IMR-90 (cell line): ENCODE measurements around the gene CCND1. TPM values are rescaled to one million over a fixed set of nuclear protein-coding genes. Genes with fewer than 3 reads are reported as not detected.

Experiments used
- ATAC-seq: fragments of 200-7000 bp; cut with Tn5 transposase; 2 replicates; pipeline ENCODE4 v1.9.1; 2020; ENCODE audit warnings: low read depth, mild to moderate bottlenecking, moderate library complexity
- BruUV-seq: library from RNA; stranded (reverse); fragments of 400-500 nt; replicated peaks from 2 replicates; lab custom pipeline; 2021; lab: Mats Ljungman, UMichigan
- CTCF ChIA-PET: fragments of 300-600 bp; formaldehyde crosslinking; extraction: SDS; loops from one replicate; lab custom pipeline; 2021; ENCODE audit warnings: antibody characterized with exemption; lab: Yijun Ruan, JAX
- POLR2A ChIA-PET: fragments of 300-600 bp; sonication (Branson Sonifier 250); formaldehyde crosslinking; loops from one replicate; lab custom pipeline; 2022; ENCODE audit warnings: antibody characterized with exemption; ENCODE audit not compliant: unreplicated experiment; lab: Charles Lee
- DNase-seq: peaks from one replicate; pipeline ENCODE4 v3.0.0; 2013
- H2AFZ ChIP-seq: replicated peaks from 2 replicates; pipeline ENCODE3; 2013; ENCODE audit warnings: low read length, mild to moderate bottlenecking; ENCODE audit not compliant: poor library complexity
- H2AK5ac ChIP-seq: 2 replicates; pipeline ENCODE4 v1.6.1; 2013; ENCODE audit warnings: low read depth, low read length, inconsistent platforms
- H2AK9ac ChIP-seq: replicated peaks from 2 replicates; pipeline ENCODE3; 2013; ENCODE audit warnings: mild to moderate bottlenecking, low read depth, low read length, moderate library complexity; ENCODE audit not compliant: poor library complexity
- H2BK120ac ChIP-seq: 2 replicates; pipeline ENCODE4 v1.6.1; 2013; ENCODE audit warnings: low read depth, low read length, inconsistent platforms
- H2BK15ac ChIP-seq: 3 replicates; pipeline ENCODE4 v1.6.1; 2013; ENCODE audit warnings: low read depth, low read length, inconsistent platforms
- H2BK20ac ChIP-seq: 2 replicates; pipeline ENCODE4 v1.6.1; 2013; ENCODE audit warnings: low read depth, mild to moderate bottlenecking, inconsistent platforms, low read length, moderate library complexity
- H2BK5ac ChIP-seq: 2 replicates; pipeline ENCODE4 v1.6.1; 2013; ENCODE audit warnings: mild to moderate bottlenecking, low read depth, low read length, inconsistent platforms; ENCODE audit not compliant: poor library complexity, severe bottlenecking
- H3K14ac ChIP-seq: replicated peaks from 2 replicates; pipeline ENCODE4 v1.6.1; 2013; ENCODE audit warnings: low read depth, low read length, inconsistent platforms
- H3K18ac ChIP-seq: 2 replicates; pipeline ENCODE4 v1.6.1; 2013; ENCODE audit warnings: low read depth, low read length, control low read depth
- H3K23ac ChIP-seq: 2 replicates; pipeline ENCODE4 v1.6.1; 2013; ENCODE audit warnings: low read depth, low read length, inconsistent platforms
- H3K27ac ChIP-seq: 2 replicates; pipeline ENCODE4 v1.5.1; 2013; ENCODE audit warnings: mild to moderate bottlenecking, control low read depth, low read length; ENCODE audit not compliant: insufficient read depth
- H3K27me3 ChIP-seq: 2 replicates; pipeline ENCODE4 v1.6.1; 2013; ENCODE audit warnings: low read length; ENCODE audit not compliant: control insufficient read depth, insufficient read depth
- H3K36me3 ChIP-seq: 2 replicates; pipeline ENCODE4 v1.6.1; 2013; ENCODE audit warnings: low read length, mixed read lengths; ENCODE audit not compliant: control insufficient read depth, insufficient read depth
- H3K4ac ChIP-seq: 2 replicates; pipeline ENCODE4 v1.6.1; 2013; ENCODE audit warnings: low read depth, low read length, inconsistent platforms
- H3K4me1 ChIP-seq: 2 replicates; pipeline ENCODE4 v1.6.1; 2013; ENCODE audit warnings: low read length, mixed read lengths; ENCODE audit not compliant: control insufficient read depth, insufficient read depth
- H3K4me2 ChIP-seq: 2 replicates; pipeline ENCODE4 v1.6.1; 2013; ENCODE audit warnings: low read depth, mild to moderate bottlenecking, control low read depth, low read length, moderate library complexity
- H3K4me3 ChIP-seq: 2 replicates; pipeline ENCODE4 v1.5.1; 2013; ENCODE audit warnings: low read depth, mild to moderate bottlenecking, control low read depth, low read length, moderate library complexity; ENCODE audit not compliant: insufficient read depth
- H3K56ac ChIP-seq: 2 replicates; pipeline ENCODE4 v1.6.1; 2013; ENCODE audit warnings: low read length, inconsistent platforms; ENCODE audit not compliant: insufficient read depth; ENCODE audit errors: extremely low read depth
- H3K79me1 ChIP-seq, 2 experiments: 2 replicates each; pipeline ENCODE4 v1.6.1; 2013; ENCODE audit warnings: low read length in 2 of 2, inconsistent platforms in 1 of 2, low read depth in 1 of 2
- H3K9ac ChIP-seq: 2 replicates; pipeline ENCODE4 v1.6.1; 2013; ENCODE audit warnings: low read depth, low read length, control low read depth
- H3K9me1 ChIP-seq: 2 replicates; pipeline ENCODE4 v1.6.1; 2013; ENCODE audit warnings: low read length, inconsistent platforms; ENCODE audit not compliant: insufficient read depth
- H3K9me3 ChIP-seq: 2 replicates; pipeline ENCODE4 v1.6.1; 2013; ENCODE audit warnings: low read length; ENCODE audit not compliant: control insufficient read depth, insufficient read depth
- H4K20me1 ChIP-seq: 2 replicates; pipeline ENCODE4 v1.6.1; 2013; ENCODE audit warnings: low read length, inconsistent platforms; ENCODE audit not compliant: insufficient read depth
- H4K5ac ChIP-seq: 2 replicates; pipeline ENCODE4 v1.6.1; 2013; ENCODE audit warnings: mild to moderate bottlenecking, low read depth, low read length, control low read depth
- H4K8ac ChIP-seq, 2 experiments: 2 replicates each; pipeline ENCODE4 v1.6.1; 2013; ENCODE audit warnings: low read depth in 2 of 2, low read length in 2 of 2, control low read depth in 1 of 2, inconsistent platforms in 1 of 2
- H4K91ac ChIP-seq: 2 replicates; pipeline ENCODE4 v1.6.1; 2013; ENCODE audit warnings: low read depth, low read length, inconsistent platforms; ENCODE audit not compliant: insufficient read depth
- BHLHE40 ChIP-seq: fragments of 150-350 bp; IDR thresholded peaks from 2 replicates; pipeline ENCODE4 v1.6.1; 2016; ENCODE audit warnings: mild to moderate bottlenecking, low read depth, low read length
- CEBPB ChIP-seq: IDR thresholded peaks from 2 replicates; pipeline ENCODE4 v1.6.1; 2012; ENCODE audit warnings: low read depth, low read length, improper control_type of control experiment
- CHD1 ChIP-seq: IDR thresholded peaks from 2 replicates; pipeline ENCODE4 v1.6.1; 2012; ENCODE audit warnings: low read depth, low read length, improper control_type of control experiment
- CTCF ChIP-seq: conservative IDR thresholded peaks from 2 replicates; pipeline ENCODE4 v1.5.1; 2012; ENCODE audit warnings: mild to moderate bottlenecking, low read depth, low read length, improper control_type of control experiment
- ELK1 ChIP-seq: fragments of 150-350 bp; IDR thresholded peaks from 2 replicates; pipeline ENCODE4 v1.6.1; 2016; ENCODE audit warnings: low read depth, mild to moderate bottlenecking, low read length, moderate library complexity, borderline replicate concordance
- MAZ ChIP-seq: IDR thresholded peaks from 2 replicates; pipeline ENCODE4 v1.6.1; 2012; ENCODE audit warnings: low read depth, mild to moderate bottlenecking, low read length, improper control_type of control experiment, moderate library complexity, borderline replicate concordance
- MXI1 ChIP-seq: IDR thresholded peaks from 2 replicates; pipeline ENCODE4 v1.6.1; 2012; ENCODE audit warnings: low read depth, mild to moderate bottlenecking, low read length, moderate library complexity, borderline replicate concordance
- NFE2L2 ChIP-seq: fragments of 150-350 bp; IDR thresholded peaks from 2 replicates; pipeline ENCODE4 v1.6.1; 2016; ENCODE audit warnings: low read depth, mild to moderate bottlenecking, low read length
- POLR2A ChIP-seq: IDR thresholded peaks from 2 replicates; pipeline ENCODE4 v1.6.1; 2012; ENCODE audit warnings: mild to moderate bottlenecking, low read depth, low read length
- RCOR1 ChIP-seq: IDR thresholded peaks from 2 replicates; pipeline ENCODE4 v1.6.1; 2012; ENCODE audit warnings: mild to moderate bottlenecking, low read length, improper control_type of control experiment; ENCODE audit not compliant: insufficient replicate concordance
- SMC3 ChIP-seq: fragments of 150-350 bp; IDR thresholded peaks from 2 replicates; pipeline ENCODE4 v1.6.1; 2016; ENCODE audit warnings: low read depth, mild to moderate bottlenecking, antibody characterized with exemption, low read length, moderate library complexity
- USF2 ChIP-seq: fragments of 150-350 bp; IDR thresholded peaks from 2 replicates; pipeline ENCODE4 v1.6.1; 2017; ENCODE audit warnings: mild to moderate bottlenecking, antibody characterized with exemption, low read length, low read depth
- WGBS, 2 experiments: methylation state at CpG; one replicate each; pipeline versions ENCODE4 v1.1.5 to v1.1.7; 2013; ENCODE audit warnings: missing lambda C conversion rate in 2 of 2; ENCODE audit not compliant: insufficient read length in 1 of 2; ENCODE audit errors: extremely low coverage in 2 of 2; 5-methylcytosine and 5-hydroxymethylcytosine counted together
- dilution Hi-C: fragments of 300-500 bp; cut with HindIII; formaldehyde crosslinking; loops from one replicate; pipeline ENCODE4 v1.14.3; 2018; ENCODE audit warnings: low sequenced_read_pairs; ENCODE audit not compliant: unreplicated experiment
- in situ Hi-C: fragments of 300-500 bp; cut with MboI; formaldehyde crosslinking; loops from 3 replicates; pipeline ENCODE4 v1.14.3; 2019; ENCODE audit warnings: low sequenced_read_pairs, inconsistent platforms, mixed read lengths
- intact Hi-C: fragments of 100-400 bp; cut with micrococcal nuclease; formaldehyde crosslinking; loops from 2 replicates; pipeline ENCODE4 v1.10.0; 2022
- polyA plus RNA-seq, 3 experiments: library from polyadenylated mRNA; depleted of rRNA; stranded (reverse); fragments of >200 nt; gene quantifications; 2 replicates each; pipeline ENCODE4 v1.2.3, GENCODE V29; 2012; ENCODE audit warnings: low replicate concordance in 1 of 3
- total RNA-seq: library from RNA; depleted of rRNA; stranded (reverse); fragments of >200 nt; gene quantifications from 2 replicates; pipeline ENCODE4 v1.2.3, GENCODE V29; 2012

The CCND1 gene
- total and polyA plus RNA-seq, 2 of the 4 experiments (the other 2 are of a cell fraction), result 481 to 748 TPM

- BruUV-seq, result no TSS peak
- H3K9ac ChIP-seq, result no peak overlapping the region
- TF ChIP-seq CTCF (no peak), MAZ (no peak), USF2 (no peak), ELK1 (no peak), SMC3 (no peak), RCOR1 (no peak), MXI1 (no peak), POLR2A (no peak), NFE2L2 (no peak), BHLHE40 (no peak), CEBPB (no peak), CHD1 (no peak)
- no peak overlapping the region for H2BK20ac ChIP-seq
- ChIA-PET CTCF (no interaction called here), POLR2A (no interaction called here)
- no peaks in the 10 kb centered on the region for H4K20me1 ChIP-seq
- no peak overlapping the region for H3K27ac ChIP-seq
- H3K79me1 ChIP-seq, result no peaks in the 10 kb centered on the region
- no peaks in the 10 kb centered on the region; the same call in 1 of the 2 replicates for H3K4me1 ChIP-seq
- no peak overlapping the region for H2AFZ ChIP-seq
- peaks cover 9% of the 10 kb centered on the region for H3K27me3 ChIP-seq
- H3K23ac ChIP-seq, result no peak overlapping the region
- no peak overlapping the region for H3K4ac ChIP-seq
- H3K4me3 ChIP-seq, result no peak overlapping the region
- in situ Hi-C loops, result no loop called here
- H2BK120ac ChIP-seq, result no peak overlapping the region
- H3K4me2 ChIP-seq, result no peak overlapping the region
- H3K18ac ChIP-seq, result no peak overlapping the region
- no peak for DNase-seq
- 90% methylated on average over 7 of the region's 18 CpGs; no CpG with 5 or more reads in 1 of the 2 experiments for WGBS, 2 experiments
- no peak overlapping the region for H2AK5ac ChIP-seq
- dilution Hi-C loops, result no loop called here
- H3K36me3 ChIP-seq, result no peaks in the 10 kb centered on the region
- no peak overlapping the region for H4K8ac ChIP-seq
- H2BK15ac ChIP-seq, result no peak overlapping the region
- intact Hi-C loops, result no loop called here
- peaks cover 8% of the 10 kb centered on the region for H3K9me3 ChIP-seq
- H3K14ac ChIP-seq, result no peak overlapping the region
- peaks cover 2% of the 10 kb centered on the region; the same call in 1 of the 2 replicates for H3K9me1 ChIP-seq
- no peak for ATAC-seq
- H4K91ac ChIP-seq, result no peak overlapping the region
- H2BK5ac ChIP-seq, result no peak overlapping the region
- H3K56ac ChIP-seq, result no peak overlapping the region
- H4K5ac ChIP-seq, result no peak overlapping the region
- H2AK9ac ChIP-seq, result no peak overlapping the region
Observed at GRCh38 chr11:69605737-69606526, 35.0 kb upstream of the CCND1 start.
